Uterus (tissue), 4 donors: ENCODE data around the gene EXOC3. TPM values are rescaled to one million over a fixed set of nuclear protein-coding genes. Genes with fewer than 3 reads are reported as not detected.

Experiments
- DNase-seq, 2 donors: peaks; one replicate each; pipeline ENCODE4 v3.0.0-alpha.2; 2019 to 2020
- H3K27ac ChIP-seq, 2 donors: fragments of 200-600 bp; sonication (generic); 1 replicate in 1 of 2; 2 replicates in 1 of 2; pipeline ENCODE4 v1.5.1; 2016 to 2018
- H3K27me3 ChIP-seq, 2 donors: fragments of 200-600 bp; sonication (generic); one replicate each; pipeline ENCODE4 v1.5.1; 2018 to 2019; ENCODE audit warnings: control low read depth in 1 of 2
- H3K36me3 ChIP-seq, 2 donors: fragments of 200-600 bp; sonication (generic); one replicate each; pipeline ENCODE4 v1.5.1; 2019; ENCODE audit warnings: control low read depth in 1 of 2
- H3K4me1 ChIP-seq, 2 donors: fragments of 200-600 bp; sonication (generic); one replicate each; pipeline ENCODE4 v1.5.1; 2018 to 2019; ENCODE audit warnings: control low read depth in 1 of 2
- H3K4me3 ChIP-seq, 2 donors: fragments of 200-600 bp; sonication (generic); 1 replicate in 1 of 2; 2 replicates in 1 of 2; pipeline ENCODE4 v1.5.1; 2018 to 2019; ENCODE audit warnings: mild to moderate bottlenecking in 1 of 2
- H3K9me3 ChIP-seq, 2 donors: fragments of 200-600 bp; sonication (generic); one replicate each; pipeline ENCODE4 v1.5.1; 2019; ENCODE audit warnings: control low read depth in 1 of 2
- CTCF ChIP-seq, 4 experiments: fragments of 200-600 bp in 2 of 4; fragments of 450-650 bp in 2 of 4; sonication (generic) in 2 of 4; IDR thresholded peaks; one replicate each; pipeline ENCODE4 v1.5.1; 2016 to 2019; ENCODE audit warnings: antibody characterized with exemption in 4 of 4, mild to moderate bottlenecking in 2 of 4, moderate library complexity in 1 of 4
- POLR2A ChIP-seq, 2 donors: fragments of 450-650 bp; IDR thresholded peaks; one replicate each; pipeline ENCODE4 v1.6.1; 2016; ENCODE audit warnings: antibody characterized with exemption in 2 of 2, mild to moderate bottlenecking in 1 of 2, moderate library complexity in 1 of 2
- intact Hi-C: fragments of 100-400 bp; cut with DNase I; formaldehyde crosslinking; loops from one replicate; pipeline ENCODE4 v1.15.1; 2023; ENCODE audit warnings: low total_unique reads
- total RNA-seq, 4 donors: library from RNA; depleted of rRNA in 3 of 4; stranded (reverse); fragments of >200 nt in 3 of 4; gene quantifications; one replicate each; pipeline versions ENCODE4 v1.1.0 to v1.2.4, GENCODE V29; 2014 to 2023
- donor health status: DM: yes; HTN: yes; CAD: no.

The EXOC3 gene
- total RNA-seq, 4 donors from 2014 or later = 30.6 to 64.4 (median 50.2) TPM

GRCh38 chr5:491119-491855 lies 48.3 kb downstream of the EXOC3 start:
- no peaks in the 10 kb centered on the region for H3K36me3 ChIP-seq
- H3K9me3 ChIP-seq = no peaks in the 10 kb centered on the region
- no peaks in the 10 kb centered on the region for H3K4me1 ChIP-seq
- H3K4me3 ChIP-seq = no peak overlapping the region
- no peak for TF ChIP-seq POLR2A (IDR thresholded peaks at IDR 0.05)
- TF ChIP-seq CTCF (IDR thresholded peaks at IDR 0.05) = no peak
- H3K27me3 ChIP-seq = peaks cover 0 to 12% of the 10 kb centered on the region in 2 donors
- H3K27ac ChIP-seq = no peak overlapping the region
- no peak for DNase-seq
- intact Hi-C loops = no loop called here

- intact Hi-C loops = no loop called here
- H3K27me3 ChIP-seq = peaks cover 0 to 12% of the 10 kb centered on the region in 2 donors
- no peak for DNase-seq
Observed at GRCh38 chr5:491856-492155, 48.8 kb downstream of the EXOC3 start.

GRCh38 chr5:492314-492893 lies 49.4 kb downstream of the EXOC3 start:
- H3K36me3 ChIP-seq = no peaks in the 10 kb centered on the region
- intact Hi-C loops = no loop called here
- no peak for DNase-seq
- no peak overlapping the region for H3K27ac ChIP-seq
- TF ChIP-seq POLR2A (IDR thresholded peaks at IDR 0.05) (no peak), CTCF (IDR thresholded peaks at IDR 0.05) (no peak)
- peaks cover 0 to 12% of the 10 kb centered on the region in 2 donors for H3K27me3 ChIP-seq
- H3K9me3 ChIP-seq = no peaks in the 10 kb centered on the region
- no peaks in the 10 kb centered on the region for H3K4me1 ChIP-seq
- H3K4me3 ChIP-seq = no peak overlapping the region

More at GRCh38 chr5:491856-492155, 48.8 kb downstream of the EXOC3 start:
- TF ChIP-seq POLR2A (IDR thresholded peaks at IDR 0.05) = no peak
- no peak for TF ChIP-seq CTCF (IDR thresholded peaks at IDR 0.05)
- Histone ChIP-seq H3K4me3 (no peak overlapping the region), H3K9me3 (no peaks in the 10 kb centered on the region), H3K27ac (no peak overlapping the region), H3K4me1 (no peaks in the 10 kb centered on the region), H3K36me3 (no peaks in the 10 kb centered on the region)

- Histone ChIP-seq H3K4me1 (no peaks in the 10 kb centered on the region), H3K36me3 (no peaks in the 10 kb centered on the region), H3K27ac (no peak overlapping the region), H3K4me3 (no peak overlapping the region), H3K27me3 (peaks cover 0 to 12% of the 10 kb centered on the region in 2 donors), H3K9me3 (no peaks in the 10 kb centered on the region)
- intact Hi-C loops = no loop called here
- no peak for DNase-seq
- TF ChIP-seq POLR2A (IDR thresholded peaks at IDR 0.05) = no peak
- TF ChIP-seq CTCF (IDR thresholded peaks at IDR 0.05) = no peak
Observed at GRCh38 chr5:493119-493701, 50.2 kb downstream of the EXOC3 start.

GRCh38 chr5:493758-494157 lies 50.8 kb downstream of the EXOC3 start:
- no peaks in the 10 kb centered on the region for H3K9me3 ChIP-seq
- TF ChIP-seq POLR2A (IDR thresholded peaks at IDR 0.05) = no peak
- TF ChIP-seq CTCF (IDR thresholded peaks at IDR 0.05) = no peak
- H3K36me3 ChIP-seq = no peaks in the 10 kb centered on the region
- no peaks in the 10 kb centered on the region for H3K4me1 ChIP-seq
- H3K27me3 ChIP-seq = peaks cover 0 to 12% of the 10 kb centered on the region in 2 donors
- no peak overlapping the region for H3K27ac ChIP-seq
- intact Hi-C loops = no loop called here
- H3K4me3 ChIP-seq = no peak overlapping the region
- no peak for DNase-seq
